WTC11 (cell line): ENCODE results near the gene ARHGEF19. TPM values are rescaled to one million over a fixed set of nuclear protein-coding genes. Genes with fewer than 3 reads are reported as not detected.

Source experiments
- ATAC-seq: fragments of 200-7000 bp; cut with Tn5 transposase; 2 replicates; pipeline ENCODE4 v1.10.0; 2021; ENCODE audit warnings: mild to moderate bottlenecking, moderate library complexity
- CTCF ChIA-PET: fragments of 300-600 bp; sonication (Branson Sonifier 250); formaldehyde crosslinking; loops from one replicate; lab custom pipeline; 2021; ENCODE audit warnings: antibody characterized with exemption; lab: Charles Lee
- POLR2A ChIA-PET: fragments of 350-600 bp; sonication (Branson Sonifier 250); formaldehyde crosslinking; loops from one replicate; lab custom pipeline; 2021; ENCODE audit warnings: antibody characterized with exemption; lab: Charles Lee
- DNase-seq: peaks from one replicate; pipeline ENCODE4 v3.0.0; 2021; ENCODE audit warnings: low spot score
- H3K27ac Mint-ChIP-seq: 2 replicates; pipeline ENCODE4 v1.8.0; 2021; ENCODE audit warnings: mixed read lengths
- H3K27me3 Mint-ChIP-seq: 2 replicates; pipeline ENCODE4 v1.8.0; 2021; ENCODE audit warnings: low read depth, mild to moderate bottlenecking, moderate library complexity, mixed read lengths
- H3K36me3 Mint-ChIP-seq: 2 replicates; pipeline ENCODE4 v1.8.0; 2021; ENCODE audit warnings: mixed read lengths
- H3K4me1 Mint-ChIP-seq: 2 replicates; pipeline ENCODE4 v1.8.0; 2022; ENCODE audit warnings: mixed read lengths
- H3K4me3 Mint-ChIP-seq: 2 replicates; pipeline ENCODE4 v1.8.0; 2021; ENCODE audit warnings: mild to moderate bottlenecking, moderate library complexity, mixed read lengths
- H3K9me3 Mint-ChIP-seq: 2 replicates; pipeline ENCODE4 v1.8.0; 2021; ENCODE audit warnings: mixed read lengths
- CREM ChIP-seq: sonication (generic); formaldehyde crosslinking; IDR thresholded peaks from 2 replicates; pipeline ENCODE4 v1.8.1; 2022; ENCODE audit warnings: mild to moderate bottlenecking, missing genetic modification reagents, moderate library complexity
- EMX1 ChIP-seq: fragments of 250-450 bp; sonication (Bioruptor Pico); IDR thresholded peaks from 2 replicates; pipeline ENCODE4 v1.8.0; 2021; ENCODE audit warnings: mild to moderate bottlenecking
- ERG ChIP-seq: fragments of 250-450 bp; sonication (Bioruptor Pico); IDR thresholded peaks from 2 replicates; pipeline ENCODE4 v1.8.0; 2021; ENCODE audit warnings: mild to moderate bottlenecking
- ETV6 ChIP-seq: sonication (generic); formaldehyde crosslinking; IDR thresholded peaks from 2 replicates; pipeline ENCODE4 v1.8.1; 2022; ENCODE audit warnings: mild to moderate bottlenecking, missing genetic modification reagents
- FOXP1 ChIP-seq: sonication (generic); formaldehyde crosslinking; IDR thresholded peaks from 2 replicates; pipeline ENCODE4 v1.8.0; 2022; ENCODE audit warnings: missing genetic modification reagents, mild to moderate bottlenecking, moderate library complexity, borderline replicate concordance
- HMGA2 ChIP-seq: fragments of 250-450 bp; sonication (Bioruptor Pico); IDR thresholded peaks from 2 replicates; pipeline ENCODE4 v1.4.0; 2021; ENCODE audit warnings: mild to moderate bottlenecking, moderate library complexity
- NFE2L1 ChIP-seq: sonication (generic); formaldehyde crosslinking; IDR thresholded peaks from 2 replicates; pipeline ENCODE4 v1.8.1; 2023; ENCODE audit warnings: missing genetic modification reagents
- SMAD3 ChIP-seq: sonication (generic); formaldehyde crosslinking; IDR thresholded peaks from 2 replicates; pipeline ENCODE4 v1.8.0; 2022; ENCODE audit warnings: missing genetic modification reagents, mild to moderate bottlenecking, borderline replicate concordance
- ZBTB43 ChIP-seq: sonication (generic); formaldehyde crosslinking; IDR thresholded peaks from 2 replicates; pipeline ENCODE4 v1.8.1; 2023; ENCODE audit warnings: mild to moderate bottlenecking, missing genetic modification reagents
- ZMAT4 ChIP-seq: fragments of 250-450 bp; sonication (Bioruptor Pico); IDR thresholded peaks from 2 replicates; pipeline ENCODE4 v1.9.0; 2021; ENCODE audit warnings: mild to moderate bottlenecking
- ZNF121 ChIP-seq: sonication (generic); formaldehyde crosslinking; IDR thresholded peaks from 2 replicates; pipeline ENCODE4 v1.8.0; 2023; ENCODE audit warnings: missing genetic modification reagents
- ZNF396 ChIP-seq: fragments of 250-450 bp; sonication (Bioruptor Pico); IDR thresholded peaks from 2 replicates; pipeline ENCODE4 v1.8.0; 2021; ENCODE audit warnings: mild to moderate bottlenecking, moderate library complexity, borderline replicate concordance
- total RNA-seq: library from RNA; stranded (reverse); gene quantifications from 3 replicates; pipeline ENCODE4 v1.2.3, GENCODE V29; 2021
- TF ChIP-seq, protein P1 (sequence below): sonication (generic); formaldehyde crosslinking; IDR thresholded peaks from 2 replicates; pipeline ENCODE4 v1.8.0; 2022; ENCODE audit warnings: mild to moderate bottlenecking, missing genetic modification reagents
- TF ChIP-seq, protein P2 (sequence below): sonication (generic); formaldehyde crosslinking; IDR thresholded peaks from 2 replicates; pipeline ENCODE4 v1.8.0; 2022; ENCODE audit warnings: mild to moderate bottlenecking, missing genetic modification reagents
- TF ChIP-seq, protein P3 (sequence below): fragments of 250-450 bp; sonication (Bioruptor Pico); IDR thresholded peaks from 2 replicates; pipeline ENCODE4 v1.9.0; 2021; ENCODE audit warnings: moderate library complexity, mild to moderate bottlenecking, inconsistent platforms, borderline replicate concordance
- TF ChIP-seq, protein P4 (sequence below): sonication (generic); formaldehyde crosslinking; conservative IDR thresholded peaks from 2 replicates; pipeline ENCODE4 v1.8.1; 2022; ENCODE audit warnings: mild to moderate bottlenecking, missing genetic modification reagents
- TF ChIP-seq, protein P5 (sequence below): sonication (generic); formaldehyde crosslinking; IDR thresholded peaks from 2 replicates; pipeline ENCODE4 v1.8.0; 2022; ENCODE audit warnings: missing genetic modification reagents
- TF ChIP-seq, protein P6 (sequence below): sonication (generic); formaldehyde crosslinking; IDR thresholded peaks from 2 replicates; pipeline ENCODE4 v1.8.0; 2022; ENCODE audit warnings: mild to moderate bottlenecking, missing genetic modification reagents

The ARHGEF19 gene
- total RNA-seq, 1 experiment from 2014 or later, result 53.1 TPM

DNA sequence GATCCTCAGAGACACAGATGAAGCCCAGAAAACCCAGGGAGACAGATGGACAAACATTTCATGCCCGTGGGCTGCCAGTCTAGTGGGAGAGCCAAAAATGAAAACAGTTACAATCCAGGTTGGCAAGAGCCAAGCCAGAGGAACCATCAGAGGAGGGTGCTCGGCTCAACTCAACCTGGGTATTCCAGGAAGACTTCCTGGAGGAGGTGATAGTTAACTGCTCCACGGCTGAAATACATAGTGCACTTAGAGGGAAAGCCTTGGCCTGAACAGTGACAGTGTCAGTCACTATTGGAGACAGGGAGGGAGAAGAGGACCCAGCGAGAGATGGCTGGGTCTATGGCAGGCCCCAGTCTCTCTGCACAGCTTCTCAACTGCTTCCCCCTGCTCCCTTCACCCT is 1.9 kb downstream of the ARHGEF19 start (continued):
- TF ChIP-seq ZBTB43 (CRISPR knock-in tag) (no peak), HMGA2 (CRISPR knock-in tag) (no peak), NFE2L1 (no peak)

GRCh38 chr1:16209847-16210407 is 2.5 kb downstream of the ARHGEF19 start:
- Mint-ChIP-seq H3K9me3 (no peaks in the 10 kb centered on the region), H3K27ac (peak overlapping the region; percentile 14), H3K4me3 (peak overlapping the region; percentile 76), H3K36me3 (peaks cover 1% of the 10 kb centered on the region; the same call in 1 of the 2 replicates), H3K4me1 (peaks cover 47% of the 10 kb centered on the region), H3K27me3 (no peaks in the 10 kb centered on the region)
- POLR2A ChIA-PET, result no interaction called here
- no peak for ATAC-seq
- DNase-seq, result no peak
- no peak for TF ChIP-seq ZNF121 (CRISPR knock-in tag)
- TF ChIP-seq ZMAT4 (CRISPR knock-in tag), result no peak
- CTCF ChIA-PET, result interaction anchor here (0.6 to 2.2 kb wide), 2 partner anchors 131 to 137 kb away, joined by 4 to 9 read pairs; partner anchors contain the start of gene FAM131C

DNA sequence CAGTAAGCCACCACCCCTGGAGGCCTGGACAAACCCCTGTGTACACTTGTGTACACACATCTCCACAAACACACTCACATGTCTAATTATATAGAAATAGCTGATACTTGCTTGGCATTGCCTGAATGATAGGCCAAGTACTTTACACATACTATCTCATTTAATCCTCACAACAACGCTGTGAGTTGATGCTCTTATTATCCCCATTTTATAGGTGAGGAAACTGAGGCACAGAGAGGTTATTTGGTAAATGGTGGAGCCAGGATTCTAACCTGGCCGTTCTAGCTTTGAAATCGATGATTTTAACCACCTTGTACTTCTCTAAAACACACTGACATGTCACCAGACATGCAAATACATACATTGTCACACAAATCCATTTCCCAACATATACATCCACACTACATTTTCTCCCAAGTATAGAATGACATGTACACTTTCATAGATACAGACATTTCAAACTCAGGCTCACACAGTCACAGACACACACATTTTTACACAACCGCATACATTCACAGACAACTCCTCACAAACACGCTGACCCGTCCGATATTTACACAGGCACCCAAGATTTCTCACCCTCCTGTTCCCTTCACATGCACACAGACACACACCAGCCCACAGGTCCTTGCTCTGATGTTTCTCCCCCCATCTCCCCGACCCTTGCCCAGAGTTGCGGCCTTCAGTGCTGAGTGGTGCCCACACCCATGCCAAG is 3.2 kb downstream of the ARHGEF19 start:
- Mint-ChIP-seq H3K4me1 (peaks cover 47% of the 10 kb centered on the region), H3K9me3 (no peaks in the 10 kb centered on the region), H3K27ac (peak overlapping the region; percentile 14), H3K27me3 (no peaks in the 10 kb centered on the region), H3K36me3 (peaks cover 7% of the 10 kb centered on the region; the same call in 1 of the 2 replicates), H3K4me3 (peak overlapping the region; percentile 9)
- TF ChIP-seq ZNF396 (CRISPR knock-in tag) (no peak), CREM (no peak), ERG (no peak), SMAD3 (no peak), EMX1 (CRISPR knock-in tag) (no peak), FOXP1 (no peak), ETV6 (CRISPR knock-in tag) (no peak)
- TF ChIP-seq, protein P1, sequence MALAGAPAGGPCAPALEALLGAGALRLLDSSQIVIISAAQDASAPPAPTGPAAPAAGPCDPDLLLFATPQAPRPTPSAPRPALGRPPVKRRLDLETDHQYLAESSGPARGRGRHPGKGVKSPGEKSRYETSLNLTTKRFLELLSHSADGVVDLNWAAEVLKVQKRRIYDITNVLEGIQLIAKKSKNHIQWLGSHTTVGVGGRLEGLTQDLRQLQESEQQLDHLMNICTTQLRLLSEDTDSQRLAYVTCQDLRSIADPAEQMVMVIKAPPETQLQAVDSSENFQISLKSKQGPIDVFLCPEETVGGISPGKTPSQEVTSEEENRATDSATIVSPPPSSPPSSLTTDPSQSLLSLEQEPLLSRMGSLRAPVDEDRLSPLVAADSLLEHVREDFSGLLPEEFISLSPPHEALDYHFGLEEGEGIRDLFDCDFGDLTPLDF (CRISPR knock-in tag), result no peak
- TF ChIP-seq, protein P2, sequence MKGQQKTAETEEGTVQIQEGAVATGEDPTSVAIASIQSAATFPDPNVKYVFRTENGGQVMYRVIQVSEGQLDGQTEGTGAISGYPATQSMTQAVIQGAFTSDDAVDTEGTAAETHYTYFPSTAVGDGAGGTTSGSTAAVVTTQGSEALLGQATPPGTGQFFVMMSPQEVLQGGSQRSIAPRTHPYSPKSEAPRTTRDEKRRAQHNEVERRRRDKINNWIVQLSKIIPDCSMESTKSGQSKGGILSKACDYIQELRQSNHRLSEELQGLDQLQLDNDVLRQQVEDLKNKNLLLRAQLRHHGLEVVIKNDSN, result no peak
- TF ChIP-seq, protein P3, sequence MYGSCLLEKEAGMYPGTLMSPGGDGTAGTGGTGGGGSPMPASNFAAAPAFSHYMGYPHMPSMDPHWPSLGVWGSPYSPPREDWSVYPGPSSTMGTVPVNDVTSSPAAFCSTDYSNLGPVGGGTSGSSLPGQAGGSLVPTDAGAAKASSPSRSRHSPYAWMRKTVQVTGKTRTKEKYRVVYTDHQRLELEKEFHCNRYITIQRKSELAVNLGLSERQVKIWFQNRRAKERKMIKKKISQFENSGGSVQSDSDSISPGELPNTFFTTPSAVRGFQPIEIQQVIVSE, result no peak
- TF ChIP-seq, protein P4, sequence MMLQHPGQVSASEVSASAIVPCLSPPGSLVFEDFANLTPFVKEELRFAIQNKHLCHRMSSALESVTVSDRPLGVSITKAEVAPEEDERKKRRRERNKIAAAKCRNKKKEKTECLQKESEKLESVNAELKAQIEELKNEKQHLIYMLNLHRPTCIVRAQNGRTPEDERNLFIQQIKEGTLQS (CRISPR knock-in tag), result no peak
- TF ChIP-seq, protein P5, sequence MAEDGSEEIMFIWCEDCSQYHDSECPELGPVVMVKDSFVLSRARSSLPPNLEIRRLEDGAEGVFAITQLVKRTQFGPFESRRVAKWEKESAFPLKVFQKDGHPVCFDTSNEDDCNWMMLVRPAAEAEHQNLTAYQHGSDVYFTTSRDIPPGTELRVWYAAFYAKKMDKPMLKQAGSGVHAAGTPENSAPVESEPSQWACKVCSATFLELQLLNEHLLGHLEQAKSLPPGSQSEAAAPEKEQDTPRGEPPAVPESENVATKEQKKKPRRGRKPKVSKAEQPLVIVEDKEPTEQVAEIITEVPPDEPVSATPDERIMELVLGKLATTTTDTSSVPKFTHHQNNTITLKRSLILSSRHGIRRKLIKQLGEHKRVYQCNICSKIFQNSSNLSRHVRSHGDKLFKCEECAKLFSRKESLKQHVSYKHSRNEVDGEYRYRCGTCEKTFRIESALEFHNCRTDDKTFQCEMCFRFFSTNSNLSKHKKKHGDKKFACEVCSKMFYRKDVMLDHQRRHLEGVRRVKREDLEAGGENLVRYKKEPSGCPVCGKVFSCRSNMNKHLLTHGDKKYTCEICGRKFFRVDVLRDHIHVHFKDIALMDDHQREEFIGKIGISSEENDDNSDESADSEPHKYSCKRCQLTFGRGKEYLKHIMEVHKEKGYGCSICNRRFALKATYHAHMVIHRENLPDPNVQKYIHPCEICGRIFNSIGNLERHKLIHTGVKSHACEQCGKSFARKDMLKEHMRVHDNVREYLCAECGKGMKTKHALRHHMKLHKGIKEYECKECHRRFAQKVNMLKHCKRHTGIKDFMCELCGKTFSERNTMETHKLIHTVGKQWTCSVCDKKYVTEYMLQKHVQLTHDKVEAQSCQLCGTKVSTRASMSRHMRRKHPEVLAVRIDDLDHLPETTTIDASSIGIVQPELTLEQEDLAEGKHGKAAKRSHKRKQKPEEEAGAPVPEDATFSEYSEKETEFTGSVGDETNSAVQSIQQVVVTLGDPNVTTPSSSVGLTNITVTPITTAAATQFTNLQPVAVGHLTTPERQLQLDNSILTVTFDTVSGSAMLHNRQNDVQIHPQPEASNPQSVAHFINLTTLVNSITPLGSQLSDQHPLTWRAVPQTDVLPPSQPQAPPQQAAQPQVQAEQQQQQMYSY (CRISPR knock-in tag), result no peak
- TF ChIP-seq, protein P6, sequence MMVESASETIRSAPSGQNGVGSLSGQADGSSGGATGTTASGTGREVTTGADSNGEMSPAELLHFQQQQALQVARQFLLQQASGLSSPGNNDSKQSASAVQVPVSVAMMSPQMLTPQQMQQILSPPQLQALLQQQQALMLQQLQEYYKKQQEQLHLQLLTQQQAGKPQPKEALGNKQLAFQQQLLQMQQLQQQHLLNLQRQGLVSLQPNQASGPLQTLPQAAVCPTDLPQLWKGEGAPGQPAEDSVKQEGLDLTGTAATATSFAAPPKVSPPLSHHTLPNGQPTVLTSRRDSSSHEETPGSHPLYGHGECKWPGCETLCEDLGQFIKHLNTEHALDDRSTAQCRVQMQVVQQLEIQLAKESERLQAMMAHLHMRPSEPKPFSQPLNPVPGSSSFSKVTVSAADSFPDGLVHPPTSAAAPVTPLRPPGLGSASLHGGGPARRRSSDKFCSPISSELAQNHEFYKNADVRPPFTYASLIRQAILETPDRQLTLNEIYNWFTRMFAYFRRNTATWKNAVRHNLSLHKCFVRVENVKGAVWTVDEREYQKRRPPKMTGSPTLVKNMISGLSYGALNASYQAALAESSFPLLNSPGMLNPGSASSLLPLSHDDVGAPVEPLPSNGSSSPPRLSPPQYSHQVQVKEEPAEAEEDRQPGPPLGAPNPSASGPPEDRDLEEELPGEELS (CRISPR knock-in tag), result no peak
- DNase-seq (no peak), ATAC-seq (no peak)
- CTCF ChIA-PET, result interaction anchor here (0.6 to 3.5 kb wide), 3 partner anchors 35 to 136 kb away, joined by 4 to 21 read pairs (median 9); partner anchors contain the start of gene FAM131C
- POLR2A ChIA-PET, result no interaction called here
